Measurements from ENCODE around the gene PRKCQ.

The PRKCQ gene

DNA sequence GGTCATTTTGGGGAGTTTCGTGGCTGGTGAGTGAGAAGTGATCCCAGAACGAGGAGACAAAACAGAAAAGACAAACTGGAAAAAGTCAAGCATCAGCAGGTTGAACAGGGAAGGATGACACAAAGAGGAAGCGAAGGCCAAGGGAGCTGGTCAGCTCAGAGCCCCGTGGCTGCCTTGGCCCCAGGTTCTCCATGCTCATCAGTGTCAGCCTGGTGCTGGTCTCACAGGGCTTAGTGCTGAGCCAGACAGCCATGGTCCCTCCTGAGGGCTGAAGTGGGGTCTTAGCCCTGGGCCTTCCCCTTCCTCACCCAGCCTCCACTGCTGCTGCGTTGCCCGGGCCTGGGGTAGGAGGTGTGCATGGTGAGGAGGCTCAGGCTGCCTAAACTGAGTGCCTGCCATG lies 193.7 kb downstream of the PRKCQ start:
- DNase-seq (ENCODE audit: low spot score): no peak
- no peak overlapping the region for H3K27ac ChIP-seq (ENCODE audit: poor library complexity, severe bottlenecking)
- TF ChIP-seq, protein P1, sequence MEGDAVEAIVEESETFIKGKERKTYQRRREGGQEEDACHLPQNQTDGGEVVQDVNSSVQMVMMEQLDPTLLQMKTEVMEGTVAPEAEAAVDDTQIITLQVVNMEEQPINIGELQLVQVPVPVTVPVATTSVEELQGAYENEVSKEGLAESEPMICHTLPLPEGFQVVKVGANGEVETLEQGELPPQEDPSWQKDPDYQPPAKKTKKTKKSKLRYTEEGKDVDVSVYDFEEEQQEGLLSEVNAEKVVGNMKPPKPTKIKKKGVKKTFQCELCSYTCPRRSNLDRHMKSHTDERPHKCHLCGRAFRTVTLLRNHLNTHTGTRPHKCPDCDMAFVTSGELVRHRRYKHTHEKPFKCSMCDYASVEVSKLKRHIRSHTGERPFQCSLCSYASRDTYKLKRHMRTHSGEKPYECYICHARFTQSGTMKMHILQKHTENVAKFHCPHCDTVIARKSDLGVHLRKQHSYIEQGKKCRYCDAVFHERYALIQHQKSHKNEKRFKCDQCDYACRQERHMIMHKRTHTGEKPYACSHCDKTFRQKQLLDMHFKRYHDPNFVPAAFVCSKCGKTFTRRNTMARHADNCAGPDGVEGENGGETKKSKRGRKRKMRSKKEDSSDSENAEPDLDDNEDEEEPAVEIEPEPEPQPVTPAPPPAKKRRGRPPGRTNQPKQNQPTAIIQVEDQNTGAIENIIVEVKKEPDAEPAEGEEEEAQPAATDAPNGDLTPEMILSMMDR (IDR thresholded peaks at IDR 0.05; ENCODE audit: poor library complexity, severe bottlenecking): no peak
- H3K4me3 ChIP-seq (ENCODE audit: severe bottlenecking): no peak overlapping the region
- H3K9me3 ChIP-seq (ENCODE audit: severe bottlenecking): peaks cover 3% of the 10 kb centered on the region
- no peak for ATAC-seq (ENCODE audit: low read depth)
- no peaks in the 10 kb centered on the region for H3K4me1 ChIP-seq (ENCODE audit: insufficient read depth, poor library complexity, severe bottlenecking)
- H3K36me3 ChIP-seq (ENCODE audit: low read depth): no peaks in the 10 kb centered on the region
- no peaks in the 10 kb centered on the region for H3K27me3 ChIP-seq (ENCODE audit: insufficient read depth, poor library complexity, severe bottlenecking)

DNA sequence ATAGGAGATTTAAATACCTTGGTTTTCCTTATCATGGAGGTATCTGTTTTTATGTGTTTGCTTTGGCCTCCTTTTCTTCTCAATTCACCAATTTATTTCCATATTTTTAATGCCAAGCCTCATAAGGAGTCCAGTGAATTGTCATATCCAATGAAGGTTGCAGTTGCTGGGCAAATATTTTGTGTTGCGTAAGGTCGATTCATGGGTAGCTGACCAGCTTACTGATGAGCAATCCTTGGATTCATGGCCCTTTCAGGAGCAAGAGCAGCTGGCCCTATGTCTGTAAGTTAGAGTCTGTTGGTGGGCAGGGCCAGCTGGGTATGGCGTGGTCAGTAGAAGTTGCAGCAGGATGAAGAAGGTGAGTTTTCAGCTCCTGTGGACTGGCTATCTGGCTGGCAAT lies 194.4 kb downstream of the PRKCQ start:
- peak; percentile 44; the same call in 1 of the 3 replicates for ATAC-seq (ENCODE audit: low read depth)
- Histone ChIP-seq H3K9me3 (ENCODE audit: severe bottlenecking) (peaks cover 3% of the 10 kb centered on the region), H3K4me1 (ENCODE audit: insufficient read depth, poor library complexity, severe bottlenecking) (no peaks in the 10 kb centered on the region), H3K27me3 (ENCODE audit: insufficient read depth, poor library complexity, severe bottlenecking) (no peaks in the 10 kb centered on the region), H3K4me3 (ENCODE audit: severe bottlenecking) (no peak overlapping the region), H3K36me3 (ENCODE audit: low read depth) (no peaks in the 10 kb centered on the region), H3K27ac (ENCODE audit: poor library complexity, severe bottlenecking) (no peak overlapping the region)
- TF ChIP-seq, protein P1 (IDR thresholded peaks at IDR 0.05; ENCODE audit: poor library complexity, severe bottlenecking): no peak
- no peak for DNase-seq (ENCODE audit: low spot score)

DNA sequence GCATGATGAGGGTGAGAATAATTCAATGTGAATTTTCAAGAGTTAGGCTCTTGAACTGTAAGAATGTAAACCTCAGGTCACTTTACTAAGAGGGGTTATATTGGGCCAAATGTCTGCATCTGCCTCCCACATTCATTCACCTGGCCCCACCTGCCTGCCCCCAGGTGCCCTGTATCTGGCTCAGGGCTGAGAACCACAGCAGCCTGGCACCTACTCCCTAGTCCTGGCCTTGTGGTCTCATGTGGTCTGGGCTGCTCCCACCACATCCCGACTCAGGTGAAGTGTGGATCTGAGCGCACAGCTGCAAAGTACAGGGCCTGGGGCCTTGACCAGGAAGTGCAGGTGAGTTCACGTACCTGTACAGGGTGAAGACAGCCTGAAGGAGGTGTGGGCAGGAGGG lies 195.2 kb downstream of the PRKCQ start:
- Histone ChIP-seq H3K4me3 (ENCODE audit: severe bottlenecking) (no peak overlapping the region), H3K4me1 (ENCODE audit: insufficient read depth, poor library complexity, severe bottlenecking) (no peaks in the 10 kb centered on the region), H3K27me3 (ENCODE audit: insufficient read depth, poor library complexity, severe bottlenecking) (no peaks in the 10 kb centered on the region), H3K9me3 (ENCODE audit: severe bottlenecking) (peaks cover 6% of the 10 kb centered on the region), H3K27ac (ENCODE audit: poor library complexity, severe bottlenecking) (no peak overlapping the region), H3K36me3 (ENCODE audit: low read depth) (no peaks in the 10 kb centered on the region)
- ATAC-seq (ENCODE audit: low read depth) (no peak), DNase-seq (ENCODE audit: low spot score) (no peak)
- TF ChIP-seq, protein P1 (IDR thresholded peaks at IDR 0.05; ENCODE audit: poor library complexity, severe bottlenecking): no peak

DNA sequence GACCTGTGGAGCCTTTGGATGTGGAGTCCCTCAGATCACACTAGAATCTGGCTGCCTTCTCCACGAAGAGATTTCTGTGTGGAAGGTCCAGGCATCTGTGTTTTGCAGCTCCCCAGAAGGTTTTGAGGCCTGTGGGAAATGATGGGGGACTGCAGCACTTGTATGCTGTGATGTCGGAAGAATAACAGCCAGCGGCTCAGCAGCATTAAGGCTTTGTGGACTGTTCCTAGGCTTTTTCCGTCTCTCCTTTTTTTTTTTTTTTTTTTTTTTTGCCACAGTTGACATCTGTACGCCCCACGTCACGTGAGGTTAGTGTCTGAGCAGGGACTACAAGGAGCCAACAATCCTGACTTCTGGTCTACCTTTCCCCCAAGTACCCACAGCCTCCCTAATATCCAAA lies 196.0 kb downstream of the PRKCQ start:
- H3K36me3 ChIP-seq (ENCODE audit: low read depth): no peaks in the 10 kb centered on the region
- H3K27ac ChIP-seq (ENCODE audit: poor library complexity, severe bottlenecking): no peak overlapping the region
- ATAC-seq (ENCODE audit: low read depth) (no peak), DNase-seq (ENCODE audit: low spot score) (no peak)
- TF ChIP-seq, protein P1 (IDR thresholded peaks at IDR 0.05; ENCODE audit: poor library complexity, severe bottlenecking): no peak
- no peak overlapping the region for H3K4me3 ChIP-seq (ENCODE audit: severe bottlenecking)
- no peaks in the 10 kb centered on the region for H3K4me1 ChIP-seq (ENCODE audit: insufficient read depth, poor library complexity, severe bottlenecking)
- H3K9me3 ChIP-seq (ENCODE audit: severe bottlenecking): peaks cover 8% of the 10 kb centered on the region
- H3K27me3 ChIP-seq (ENCODE audit: insufficient read depth, poor library complexity, severe bottlenecking): no peaks in the 10 kb centered on the region

DNA sequence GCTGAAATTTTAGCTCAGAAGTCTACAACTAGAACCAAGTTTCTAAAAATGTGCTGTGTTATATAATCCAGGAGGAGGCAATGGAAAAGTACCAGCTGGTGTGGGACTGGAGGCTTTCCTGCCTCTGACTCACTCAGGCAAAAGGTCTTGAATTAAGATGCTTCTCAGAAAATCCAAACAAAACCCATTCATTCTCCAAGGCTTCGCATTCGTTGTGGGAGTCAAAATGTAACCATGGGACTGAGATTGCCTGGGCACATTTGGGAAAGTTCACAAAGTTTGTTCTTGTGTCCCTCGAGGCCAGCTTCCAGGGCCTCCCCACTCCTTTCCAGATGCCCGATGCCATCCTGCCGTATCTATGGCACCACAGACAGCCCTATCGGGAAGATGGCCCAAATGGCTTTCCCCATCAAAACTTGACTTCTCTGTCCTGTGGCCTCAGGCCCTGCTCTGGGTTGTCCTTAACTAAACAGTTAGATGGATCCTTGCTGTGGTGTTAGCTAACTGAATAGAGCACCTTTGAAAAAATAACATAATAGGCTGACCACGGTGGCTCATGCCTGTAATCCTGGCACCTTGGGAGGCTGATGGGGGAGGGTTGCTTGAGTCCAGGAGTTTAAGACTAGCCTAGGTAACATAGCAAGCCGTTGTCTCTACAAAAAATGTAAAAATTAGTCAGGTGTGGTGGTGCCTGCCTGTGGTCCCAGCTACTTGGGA lies 196.8 kb downstream of the PRKCQ start:
- Histone ChIP-seq H3K4me3 (ENCODE audit: severe bottlenecking) (no peak overlapping the region), H3K27ac (ENCODE audit: poor library complexity, severe bottlenecking) (no peak overlapping the region), H3K36me3 (ENCODE audit: low read depth) (no peaks in the 10 kb centered on the region), H3K4me1 (ENCODE audit: insufficient read depth, poor library complexity, severe bottlenecking) (no peaks in the 10 kb centered on the region), H3K9me3 (ENCODE audit: severe bottlenecking) (peaks cover 8% of the 10 kb centered on the region), H3K27me3 (ENCODE audit: insufficient read depth, poor library complexity, severe bottlenecking) (no peaks in the 10 kb centered on the region)
- ATAC-seq (ENCODE audit: low read depth): no peak
- DNase-seq (ENCODE audit: low spot score): no peak
- TF ChIP-seq, protein P1 (IDR thresholded peaks at IDR 0.05; ENCODE audit: poor library complexity, severe bottlenecking): no peak
